OCI-M2 (cell line): ENCODE measurements around the gene PTH2.
"Not testable (repeated sequence)": the region's sequence is repeated elsewhere in the genome, so short reads cannot be mapped to it uniquely, and the experiment has no call there.

ENCODE experiments used
- DNase-seq: peaks from one replicate; lab custom pipeline; 2025; ENCODE audit not compliant: unreplicated experiment; lab: John Stamatoyannopoulos, UW

The PTH2 gene

GRCh38 chr19:49390131-49390928, 32.9 kb downstream of the PTH2 start:
- DNase-seq, result no peak

GRCh38 chr19:49389406-49389805, 33.8 kb downstream of the PTH2 start:
- DNase-seq, result no peak

GRCh38 chr19:49387936-49388372, 35.3 kb downstream of the PTH2 start, which contains the start of gene KASH5:
Gene KASH5 (plus strand): TSS chr19:49388249. CDS start chr19:49390884, 2,635 bp downstream.
- no peak for DNase-seq

- DNase-seq, result no peak
Observed at GRCh38 chr19:49383599-49383998, 39.6 kb downstream of the PTH2 start.

- DNase-seq, result no peak
Observed at GRCh38 chr19:49382639-49383038, 40.6 kb downstream of the PTH2 start.

GRCh38 chr19:49380391-49380790, 42.9 kb downstream of the PTH2 start:
- no peak for DNase-seq

- no peak for DNase-seq
Observed at GRCh38 chr19:49378512-49378911, 44.7 kb downstream of the PTH2 start.

- no peak for DNase-seq
Observed at GRCh38 chr19:49374665-49375434, 48.4 kb downstream of the PTH2 start.

GRCh38 chr19:49373174-49373573, 50.1 kb downstream of the PTH2 start:
- DNase-seq, result not testable (repeated sequence)
